IMR-90 (cell line): ENCODE measurements around the gene TMEM200A. TPM values are rescaled to one million over a fixed set of nuclear protein-coding genes. Genes with fewer than 3 reads are reported as not detected.

Experiments
- ATAC-seq: fragments of 200-7000 bp; cut with Tn5 transposase; 2 replicates; pipeline ENCODE4 v1.9.1; 2020; ENCODE audit warnings: low read depth, mild to moderate bottlenecking, moderate library complexity
- BruUV-seq: library from RNA; stranded (reverse); fragments of 400-500 nt; replicated peaks from 2 replicates; lab custom pipeline; 2021; lab: Mats Ljungman, UMichigan
- CTCF ChIA-PET: fragments of 300-600 bp; formaldehyde crosslinking; extraction: SDS; loops from one replicate; lab custom pipeline; 2021; ENCODE audit warnings: antibody characterized with exemption; lab: Yijun Ruan, JAX
- POLR2A ChIA-PET: fragments of 300-600 bp; sonication (Branson Sonifier 250); formaldehyde crosslinking; loops from one replicate; lab custom pipeline; 2022; ENCODE audit warnings: antibody characterized with exemption; ENCODE audit not compliant: unreplicated experiment; lab: Charles Lee
- DNase-seq: peaks from one replicate; pipeline ENCODE4 v3.0.0; 2013
- H2AFZ ChIP-seq: replicated peaks from 2 replicates; pipeline ENCODE3; 2013; ENCODE audit warnings: low read length, mild to moderate bottlenecking; ENCODE audit not compliant: poor library complexity
- H2AK5ac ChIP-seq: 2 replicates; pipeline ENCODE4 v1.6.1; 2013; ENCODE audit warnings: low read depth, low read length, inconsistent platforms
- H2AK9ac ChIP-seq: replicated peaks from 2 replicates; pipeline ENCODE3; 2013; ENCODE audit warnings: mild to moderate bottlenecking, low read depth, low read length, moderate library complexity; ENCODE audit not compliant: poor library complexity
- H2BK120ac ChIP-seq: 2 replicates; pipeline ENCODE4 v1.6.1; 2013; ENCODE audit warnings: low read depth, low read length, inconsistent platforms
- H2BK15ac ChIP-seq: 3 replicates; pipeline ENCODE4 v1.6.1; 2013; ENCODE audit warnings: low read depth, low read length, inconsistent platforms
- H2BK20ac ChIP-seq: 2 replicates; pipeline ENCODE4 v1.6.1; 2013; ENCODE audit warnings: low read depth, mild to moderate bottlenecking, inconsistent platforms, low read length, moderate library complexity
- H2BK5ac ChIP-seq: 2 replicates; pipeline ENCODE4 v1.6.1; 2013; ENCODE audit warnings: mild to moderate bottlenecking, low read depth, low read length, inconsistent platforms; ENCODE audit not compliant: poor library complexity, severe bottlenecking
- H3K14ac ChIP-seq: replicated peaks from 2 replicates; pipeline ENCODE4 v1.6.1; 2013; ENCODE audit warnings: low read depth, low read length, inconsistent platforms
- H3K18ac ChIP-seq: 2 replicates; pipeline ENCODE4 v1.6.1; 2013; ENCODE audit warnings: low read depth, low read length, control low read depth
- H3K23ac ChIP-seq: 2 replicates; pipeline ENCODE4 v1.6.1; 2013; ENCODE audit warnings: low read depth, low read length, inconsistent platforms
- H3K27ac ChIP-seq: 2 replicates; pipeline ENCODE4 v1.5.1; 2013; ENCODE audit warnings: mild to moderate bottlenecking, control low read depth, low read length; ENCODE audit not compliant: insufficient read depth
- H3K27me3 ChIP-seq: 2 replicates; pipeline ENCODE4 v1.6.1; 2013; ENCODE audit warnings: low read length; ENCODE audit not compliant: control insufficient read depth, insufficient read depth
- H3K36me3 ChIP-seq: 2 replicates; pipeline ENCODE4 v1.6.1; 2013; ENCODE audit warnings: low read length, mixed read lengths; ENCODE audit not compliant: control insufficient read depth, insufficient read depth
- H3K4ac ChIP-seq: 2 replicates; pipeline ENCODE4 v1.6.1; 2013; ENCODE audit warnings: low read depth, low read length, inconsistent platforms
- H3K4me1 ChIP-seq: 2 replicates; pipeline ENCODE4 v1.6.1; 2013; ENCODE audit warnings: low read length, mixed read lengths; ENCODE audit not compliant: control insufficient read depth, insufficient read depth
- H3K4me2 ChIP-seq: 2 replicates; pipeline ENCODE4 v1.6.1; 2013; ENCODE audit warnings: low read depth, mild to moderate bottlenecking, control low read depth, low read length, moderate library complexity
- H3K4me3 ChIP-seq: 2 replicates; pipeline ENCODE4 v1.5.1; 2013; ENCODE audit warnings: low read depth, mild to moderate bottlenecking, control low read depth, low read length, moderate library complexity; ENCODE audit not compliant: insufficient read depth
- H3K56ac ChIP-seq: 2 replicates; pipeline ENCODE4 v1.6.1; 2013; ENCODE audit warnings: low read length, inconsistent platforms; ENCODE audit not compliant: insufficient read depth; ENCODE audit errors: extremely low read depth
- H3K79me1 ChIP-seq, 2 experiments: 2 replicates each; pipeline ENCODE4 v1.6.1; 2013; ENCODE audit warnings: low read length in 2 of 2, inconsistent platforms in 1 of 2, low read depth in 1 of 2
- H3K9ac ChIP-seq: 2 replicates; pipeline ENCODE4 v1.6.1; 2013; ENCODE audit warnings: low read depth, low read length, control low read depth
- H3K9me1 ChIP-seq: 2 replicates; pipeline ENCODE4 v1.6.1; 2013; ENCODE audit warnings: low read length, inconsistent platforms; ENCODE audit not compliant: insufficient read depth
- H3K9me3 ChIP-seq: 2 replicates; pipeline ENCODE4 v1.6.1; 2013; ENCODE audit warnings: low read length; ENCODE audit not compliant: control insufficient read depth, insufficient read depth
- H4K20me1 ChIP-seq: 2 replicates; pipeline ENCODE4 v1.6.1; 2013; ENCODE audit warnings: low read length, inconsistent platforms; ENCODE audit not compliant: insufficient read depth
- H4K5ac ChIP-seq: 2 replicates; pipeline ENCODE4 v1.6.1; 2013; ENCODE audit warnings: mild to moderate bottlenecking, low read depth, low read length, control low read depth
- H4K8ac ChIP-seq, 2 experiments: 2 replicates each; pipeline ENCODE4 v1.6.1; 2013; ENCODE audit warnings: low read depth in 2 of 2, low read length in 2 of 2, control low read depth in 1 of 2, inconsistent platforms in 1 of 2
- H4K91ac ChIP-seq: 2 replicates; pipeline ENCODE4 v1.6.1; 2013; ENCODE audit warnings: low read depth, low read length, inconsistent platforms; ENCODE audit not compliant: insufficient read depth
- CEBPB ChIP-seq: IDR thresholded peaks from 2 replicates; pipeline ENCODE4 v1.6.1; 2012; ENCODE audit warnings: low read depth, low read length, improper control_type of control experiment
- RAD21 ChIP-seq: IDR thresholded peaks from 2 replicates; pipeline ENCODE4 v1.6.1; 2012; ENCODE audit warnings: low read length, improper control_type of control experiment
- USF2 ChIP-seq: fragments of 150-350 bp; IDR thresholded peaks from 2 replicates; pipeline ENCODE4 v1.6.1; 2017; ENCODE audit warnings: mild to moderate bottlenecking, antibody characterized with exemption, low read length, low read depth
- whole genome bisulfite sequencing, 2 experiments: methylation state at CpG; one replicate each; pipeline versions ENCODE4 v1.1.5 to v1.1.7; 2013; ENCODE audit warnings: missing lambda C conversion rate in 2 of 2; ENCODE audit not compliant: insufficient read length in 1 of 2; ENCODE audit errors: extremely low coverage in 2 of 2; 5-methylcytosine and 5-hydroxymethylcytosine counted together
- dilution Hi-C: fragments of 300-500 bp; cut with HindIII; formaldehyde crosslinking; loops from one replicate; pipeline ENCODE4 v1.14.3; 2018; ENCODE audit warnings: low sequenced_read_pairs; ENCODE audit not compliant: unreplicated experiment
- in situ Hi-C: fragments of 300-500 bp; cut with MboI; formaldehyde crosslinking; loops from 3 replicates; pipeline ENCODE4 v1.14.3; 2019; ENCODE audit warnings: low sequenced_read_pairs, inconsistent platforms, mixed read lengths
- intact Hi-C: fragments of 100-400 bp; cut with micrococcal nuclease; formaldehyde crosslinking; loops from 2 replicates; pipeline ENCODE4 v1.10.0; 2022
- polyA plus RNA-seq, 3 experiments: library from polyadenylated mRNA; depleted of rRNA; stranded (reverse); fragments of >200 nt; gene quantifications; 2 replicates each; pipeline ENCODE4 v1.2.3, GENCODE V29; 2012; ENCODE audit warnings: low replicate concordance in 1 of 3
- total RNA-seq: library from RNA; depleted of rRNA; stranded (reverse); fragments of >200 nt; gene quantifications from 2 replicates; pipeline ENCODE4 v1.2.3, GENCODE V29; 2012

Gene TMEM200A
- total and polyA plus RNA-seq, 2 of the 4 experiments (the other 2 are of a cell fraction): 22.8 to 37.1 TPM

- in situ Hi-C loops (no loop called here), dilution Hi-C loops (no loop called here), intact Hi-C loops (loop anchor here (2.0 kb wide), 1 partner anchor 20 kb away; no protein-coding TSS in a partner anchor)
- H3K23ac ChIP-seq: peak overlapping the region; percentile 21; the same call in 1 of the 2 replicates
- H3K9ac ChIP-seq: no peak overlapping the region
- H2BK5ac ChIP-seq: peak overlapping the region; percentile 46
- peak overlapping the region; percentile 41; the same call in 1 of the 2 replicates for H3K27ac ChIP-seq
- ChIA-PET CTCF (interaction anchor here (1.4 kb wide), 1 partner anchor 9 kb away, joined by 3 read pairs; no protein-coding TSS in a partner anchor), POLR2A (no interaction called here)
- peak overlapping the region; percentile 4; the same call in 1 of the 3 replicates for H2BK15ac ChIP-seq
- H4K8ac ChIP-seq: peak overlapping the region in 1 of 2 experiments; percentile 68; a peak in 2 of 4 replicates
- no peak overlapping the region for H3K4me3 ChIP-seq
- H3K4ac ChIP-seq: peak overlapping the region; percentile 73
- peak overlapping the region; percentile 36; the same call in 1 of the 2 replicates for H4K91ac ChIP-seq
- no peak overlapping the region for H3K4me2 ChIP-seq
- H3K9me3 ChIP-seq: no peaks in the 10 kb centered on the region
- H3K4me1 ChIP-seq: peaks cover 2% of the 10 kb centered on the region; the same call in 1 of the 2 replicates
- no peak overlapping the region for H2AK9ac ChIP-seq
- H2AFZ ChIP-seq: no peak overlapping the region
- ATAC-seq (peak; percentile 67), DNase-seq (peak; percentile 82)
- no peaks in the 10 kb centered on the region for H3K79me1 ChIP-seq
- 69% methylated on average over 4 of the region's 5 CpGs; no CpG with 5 or more reads in 1 of the 2 experiments for WGBS, 2 experiments
- H2AK5ac ChIP-seq: peak overlapping the region; percentile 48; the same call in 1 of the 2 replicates
- no peaks in the 10 kb centered on the region for H4K20me1 ChIP-seq
- H3K56ac ChIP-seq: no peak overlapping the region
- BruUV-seq: no TSS peak
- no peaks in the 10 kb centered on the region for H3K27me3 ChIP-seq
- peak overlapping the region; percentile 45 for H3K18ac ChIP-seq
- TF ChIP-seq CEBPB (peak; percentile 72), USF2 (no peak), RAD21 (no peak)
- H3K9me1 ChIP-seq: no peaks in the 10 kb centered on the region
- peak overlapping the region; percentile 45; the same call in 1 of the 2 replicates for H4K5ac ChIP-seq
- no peaks in the 10 kb centered on the region for H3K36me3 ChIP-seq
- peak overlapping the region; percentile 83; the same call in 1 of the 2 replicates for H2BK120ac ChIP-seq
- H3K14ac ChIP-seq: peak overlapping the region; percentile 64
- H2BK20ac ChIP-seq: peak overlapping the region; percentile 60; the same call in 1 of the 2 replicates
These were observed 117.0 kb downstream of the TMEM200A start for GRCh38 chr6:130482645-130483390.
